ENCODE results near the gene DCAF7.

The DCAF7 gene

DNA sequence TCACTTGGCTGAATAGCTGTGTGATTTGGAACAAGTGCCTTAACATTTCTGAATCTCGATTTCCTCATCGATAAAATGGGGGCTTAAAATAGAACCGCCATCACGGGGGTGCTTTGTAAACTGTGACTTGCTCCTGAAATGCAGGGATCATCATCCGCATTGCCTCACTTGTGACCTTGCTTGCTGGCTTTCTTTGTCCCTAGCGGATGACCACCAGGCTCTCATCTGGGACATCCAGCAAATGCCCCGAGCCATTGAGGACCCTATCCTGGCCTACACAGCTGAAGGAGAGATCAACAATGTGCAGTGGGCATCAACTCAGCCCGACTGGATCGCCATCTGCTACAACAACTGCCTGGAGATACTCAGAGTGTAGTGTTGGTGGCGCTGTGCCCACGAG is 38.5 kb downstream of the DCAF7 start:
- DNase-seq (ENCODE audit: low read depth, low spot score), result no peak

DNA sequence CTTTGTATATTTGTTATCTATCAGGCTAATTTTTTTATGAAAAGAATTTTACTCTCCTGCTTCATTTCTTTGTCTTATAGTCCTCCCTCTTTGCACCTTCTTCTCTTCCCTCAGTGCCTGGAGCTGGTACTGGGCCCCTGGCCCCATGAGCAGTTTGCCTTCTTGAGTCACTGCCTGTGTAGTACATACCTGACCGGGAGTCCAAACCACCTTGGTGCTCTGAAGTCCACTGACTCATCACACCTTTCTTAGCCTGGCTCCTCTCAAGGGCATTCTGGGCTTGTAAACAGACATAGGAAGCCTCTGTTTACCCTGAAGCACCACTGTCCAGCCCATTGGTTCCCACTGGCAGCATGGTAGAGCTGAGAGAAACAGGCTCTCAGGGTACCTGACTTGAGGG is 39.4 kb downstream of the DCAF7 start:
- DNase-seq (ENCODE audit: low read depth, low spot score), result no peak

DNA sequence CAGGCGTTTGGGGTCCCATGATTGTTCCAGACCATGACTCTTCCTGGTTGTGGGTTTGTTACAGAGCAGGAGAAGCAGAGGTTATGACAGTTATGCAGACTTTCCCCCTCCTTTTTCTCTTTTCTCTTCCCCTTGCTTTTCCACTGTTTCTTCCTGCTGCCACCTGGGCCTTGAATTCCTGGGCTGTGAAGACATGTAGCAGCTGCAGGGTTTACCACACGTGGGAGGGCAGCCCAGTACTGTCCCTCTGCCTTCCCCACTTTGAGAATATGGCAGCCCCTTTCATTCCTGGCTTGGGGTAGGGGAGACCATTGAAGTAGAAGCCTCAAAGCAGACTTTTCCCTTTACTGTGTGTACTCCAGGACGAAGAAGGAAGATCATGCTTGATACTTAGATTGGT is 42.5 kb downstream of the DCAF7 start:
- no peak for DNase-seq (ENCODE audit: low read depth, low spot score)

DNA sequence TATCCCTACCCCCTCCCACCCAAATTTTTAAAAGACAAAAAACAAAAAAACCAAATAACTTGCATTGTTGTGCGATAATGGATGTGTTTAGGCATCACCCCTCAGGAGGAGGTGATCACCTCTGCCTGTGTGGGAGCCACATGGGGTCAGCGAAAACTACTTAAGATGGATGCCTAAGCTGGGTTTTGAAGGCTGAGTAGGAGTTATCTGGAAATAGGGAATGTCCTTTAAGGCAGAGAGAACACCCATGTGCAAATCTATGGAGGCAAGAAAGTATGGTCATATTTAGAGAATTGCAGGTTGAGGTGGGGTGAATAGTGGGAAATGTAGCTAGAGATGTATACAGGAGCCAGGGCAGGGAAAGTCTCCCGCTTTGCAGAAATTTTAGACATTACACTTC is 44.9 kb downstream of the DCAF7 start:
- DNase-seq (ENCODE audit: low read depth, low spot score), result no peak

DNA sequence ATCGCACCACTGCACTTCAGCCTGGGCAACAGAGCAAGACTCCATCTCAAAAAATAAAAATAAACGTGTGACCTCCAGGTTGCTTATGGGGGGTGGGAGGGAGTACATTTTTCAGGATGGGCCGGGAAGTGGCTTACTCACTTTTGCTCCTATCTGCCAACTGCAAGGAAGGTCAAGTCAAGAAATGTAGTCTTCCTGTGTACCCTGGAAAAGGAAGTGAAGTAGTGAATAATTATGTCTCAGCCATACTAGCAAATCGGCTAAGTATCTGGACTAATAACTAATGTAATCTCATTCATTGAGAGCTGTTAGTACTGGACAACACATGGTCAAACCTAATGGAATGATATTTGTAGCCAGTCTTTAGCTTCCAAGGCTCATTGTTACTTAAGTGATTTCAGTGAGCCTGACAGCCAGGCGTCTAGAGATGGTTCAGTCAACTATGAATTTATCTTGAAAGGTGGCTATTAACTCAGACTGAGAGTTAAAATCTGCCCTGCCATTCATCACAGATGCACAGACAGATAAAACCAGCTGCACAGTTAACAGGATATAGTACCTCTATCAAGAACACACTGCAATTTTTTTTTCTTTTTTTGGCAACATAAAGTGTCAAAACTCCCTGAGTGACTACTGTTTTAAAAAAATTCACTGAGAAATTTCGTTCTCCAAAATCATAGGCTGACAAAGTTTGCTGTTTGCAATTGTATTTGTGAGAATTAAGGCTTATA is 46.7 kb downstream of the DCAF7 start:
- no peak for DNase-seq (ENCODE audit: low read depth, low spot score)

DNA sequence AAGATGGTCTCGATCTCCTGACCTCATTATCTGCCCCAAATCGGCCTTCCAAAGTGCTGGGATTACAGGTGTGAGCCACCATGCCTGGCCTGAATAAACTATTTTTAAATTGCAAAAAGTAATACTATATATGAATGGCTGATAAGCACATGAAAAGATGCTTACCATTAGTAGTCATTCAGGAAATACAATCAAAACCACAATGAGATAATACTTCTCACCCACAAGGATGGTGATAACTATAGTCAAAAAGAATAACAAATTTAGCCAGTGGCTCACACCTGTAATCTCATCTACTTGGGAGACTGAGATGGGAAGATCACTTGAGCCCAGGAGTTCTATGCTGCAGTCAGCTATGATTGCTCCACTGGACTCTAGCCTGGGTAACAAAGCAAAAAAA is 48.0 kb downstream of the DCAF7 start:
- DNase-seq (ENCODE audit: low read depth, low spot score), result no peak

DNA sequence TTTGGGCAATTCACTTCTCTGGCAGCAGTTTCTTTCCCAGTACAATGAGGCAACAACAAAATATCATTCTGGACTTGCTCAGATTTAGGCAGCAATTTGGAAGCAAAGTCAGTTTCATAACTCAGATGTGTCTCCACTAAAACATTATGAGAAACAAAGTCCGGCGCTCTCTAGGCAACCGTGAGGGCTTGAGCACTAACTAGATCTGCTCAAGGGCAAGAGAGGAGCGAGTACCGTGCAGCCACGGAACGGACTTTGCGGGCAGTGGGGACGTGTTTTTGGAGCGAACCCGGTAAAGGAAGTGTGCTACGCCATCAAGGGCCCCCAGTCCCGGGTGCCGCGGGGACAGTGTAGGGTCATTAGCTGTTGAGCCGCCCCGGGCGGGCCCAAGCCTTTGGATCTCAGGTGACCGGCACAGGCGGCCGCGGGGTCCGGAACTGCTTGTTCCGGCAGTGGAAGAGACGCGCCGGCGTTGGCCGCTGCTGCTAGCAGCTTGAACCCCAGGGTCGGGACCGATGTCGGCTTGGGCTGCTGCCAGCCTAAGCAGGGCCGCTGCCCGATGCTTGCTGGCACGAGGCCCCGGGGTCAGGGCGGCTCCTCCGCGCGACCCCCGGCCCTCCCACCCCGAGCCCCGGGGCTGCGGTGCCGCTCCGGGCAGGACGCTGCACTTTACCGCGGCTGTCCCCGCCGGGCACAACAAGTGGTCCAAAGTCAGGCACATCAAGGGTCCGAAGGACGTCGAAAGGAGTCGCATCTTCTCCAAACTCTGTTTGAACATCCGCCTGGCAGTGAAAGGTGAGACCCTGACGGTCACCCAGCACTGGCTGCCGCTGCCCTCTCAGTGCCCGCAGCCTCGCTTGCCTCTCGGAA is 50.5 kb downstream of the DCAF7 start, which contains the start of gene TACO1:
TSS of gene TACO1 (plus strand) at position 327 of the 870 bp plus-strand sequence. CDS start at position 516, 189 bp downstream.
- DNase-seq (ENCODE audit: low read depth, low spot score), result peak; percentile 52

DNA sequence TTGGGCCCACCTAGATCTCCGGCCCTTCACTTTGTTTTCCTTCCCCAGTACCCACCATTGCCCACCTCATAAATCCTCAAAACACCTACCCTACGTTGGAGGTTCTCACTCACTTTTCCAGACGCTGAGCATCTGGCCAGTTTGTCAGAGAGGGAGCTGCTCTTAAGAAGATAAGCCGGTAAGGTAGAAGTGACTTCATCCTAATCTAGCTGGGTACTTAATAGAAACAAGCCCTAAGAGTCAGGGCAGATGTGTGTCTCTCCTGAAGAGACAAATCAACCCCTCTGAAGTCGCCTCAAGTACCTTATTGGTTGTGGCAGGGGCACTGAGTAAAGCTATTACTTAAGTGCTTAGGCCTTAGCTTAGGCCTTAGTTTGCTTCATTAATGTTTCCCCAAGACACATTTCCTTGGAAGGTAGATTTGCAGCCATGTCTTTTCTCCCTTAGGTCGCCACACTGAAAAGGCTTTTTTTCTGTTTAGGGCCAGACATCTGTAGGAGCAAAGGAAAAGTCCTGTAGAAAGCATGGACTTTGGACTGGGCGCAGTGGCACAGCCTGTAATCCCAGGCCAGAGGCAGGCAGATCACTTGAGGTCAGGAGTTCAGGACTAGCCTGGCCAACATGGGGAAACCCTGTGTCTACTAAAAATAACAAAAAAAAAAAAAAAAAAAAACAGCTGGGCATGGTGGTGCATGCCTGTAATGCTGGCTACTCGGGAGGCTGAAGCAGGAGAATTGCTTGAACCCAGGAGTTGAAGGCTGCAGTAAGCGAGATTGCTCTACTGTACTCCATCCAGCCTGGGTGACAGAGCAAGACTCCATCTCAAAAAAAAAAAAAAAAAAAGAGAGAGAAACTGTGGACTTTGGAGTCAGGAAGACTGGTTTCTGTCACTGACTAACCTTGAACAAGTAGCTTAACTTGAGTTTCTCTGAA is 51.4 kb downstream of the DCAF7 start:
- no peak for DNase-seq (ENCODE audit: low read depth, low spot score)

DNA sequence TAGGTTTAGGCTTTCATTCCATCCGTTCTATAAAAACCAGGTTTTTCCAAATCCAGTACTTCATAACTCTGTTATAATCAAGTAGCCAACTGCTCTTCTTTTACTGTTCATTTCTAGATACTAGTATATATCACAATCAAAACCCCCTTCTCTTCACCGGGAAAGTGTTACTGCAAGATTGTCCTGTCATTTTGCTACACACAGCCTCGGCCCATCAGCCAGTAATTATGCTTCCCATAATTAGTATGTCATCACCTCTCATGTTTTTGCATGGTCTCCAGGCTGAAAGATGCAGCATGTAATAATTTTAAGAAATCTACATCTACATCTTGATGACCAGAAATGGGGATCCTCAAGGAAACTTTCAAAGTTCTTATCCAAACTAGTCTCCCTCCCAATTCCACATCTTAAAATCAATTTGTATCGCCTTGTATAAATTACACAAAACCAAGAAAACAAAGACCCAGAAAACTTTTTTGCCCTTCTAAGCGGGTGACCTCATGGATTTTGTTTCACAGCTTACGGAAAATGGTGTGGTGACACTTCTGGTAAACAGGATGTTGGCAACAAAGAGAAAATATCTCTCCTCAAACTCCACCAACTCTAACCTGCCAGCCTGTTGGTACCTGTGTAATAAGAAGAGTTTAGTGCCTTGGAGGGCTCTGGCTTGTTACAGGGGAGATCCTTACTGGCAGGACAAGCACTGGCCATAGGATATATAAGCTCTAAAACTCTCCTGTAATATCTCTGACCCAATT is 59.7 kb downstream of the DCAF7 start:
- no peak for DNase-seq (ENCODE audit: low read depth, low spot score)

DNA sequence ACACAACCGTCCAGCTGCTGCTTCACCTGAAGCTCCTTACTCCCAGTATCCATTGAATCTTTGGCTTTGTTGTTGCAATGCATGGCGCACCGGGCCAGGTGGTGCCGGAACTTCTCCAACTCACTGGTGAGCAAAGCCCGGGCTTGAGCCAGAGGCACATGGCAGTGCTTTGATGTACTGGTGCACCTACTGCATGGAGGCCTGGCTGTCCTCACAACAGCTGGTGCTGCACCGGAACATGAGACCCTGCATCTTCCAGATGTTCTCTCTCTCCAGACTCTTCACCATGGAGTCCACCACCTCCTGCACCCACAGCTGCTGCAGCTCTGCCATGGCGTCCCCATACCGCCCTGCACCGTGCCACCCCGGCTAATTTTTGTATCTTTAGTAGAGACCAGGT is 60.6 kb downstream of the DCAF7 start:
- no peak for DNase-seq (ENCODE audit: low read depth, low spot score)

DNA sequence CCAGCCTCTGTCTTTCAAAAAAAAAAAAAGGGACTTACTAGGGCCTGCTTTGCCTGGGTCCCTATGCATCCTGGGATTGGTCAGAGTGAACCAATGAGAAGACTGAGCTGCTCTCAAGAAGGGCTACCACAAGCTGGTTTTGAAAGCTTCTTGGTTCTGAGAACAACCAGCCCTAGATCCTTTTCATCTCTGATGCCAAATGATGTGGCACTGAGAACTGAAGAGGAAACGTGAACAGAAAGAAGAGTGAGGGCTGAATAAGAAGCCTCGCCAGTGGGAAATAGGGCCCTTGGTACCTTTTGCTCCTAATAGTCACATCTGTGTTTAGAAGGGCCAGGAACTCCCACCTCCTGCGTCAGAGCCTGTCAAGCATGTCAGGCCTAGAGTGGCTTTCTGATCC is 61.1 kb downstream of the DCAF7 start:
- DNase-seq (ENCODE audit: low read depth, low spot score), result no peak

DNA sequence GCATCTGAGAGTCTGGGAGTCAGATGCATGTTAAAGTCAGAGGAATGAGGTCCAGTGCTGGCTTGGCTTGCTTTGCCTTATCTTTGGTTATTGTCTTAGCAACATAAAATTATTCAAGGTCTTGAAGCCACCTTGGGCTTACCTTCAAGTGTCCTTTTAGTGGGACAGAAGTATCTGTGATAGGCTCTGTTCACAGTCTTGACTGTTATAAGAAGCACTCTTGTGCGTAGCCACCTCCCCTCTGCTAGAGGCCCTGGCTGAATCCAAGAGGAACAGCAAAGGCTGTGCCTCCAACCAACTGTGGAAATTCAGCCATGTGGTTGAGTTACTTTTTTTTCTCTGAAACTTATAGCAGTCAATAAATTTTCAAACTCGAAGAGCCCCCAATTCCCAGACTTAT is 63.4 kb downstream of the DCAF7 start:
- no peak for DNase-seq (ENCODE audit: low read depth, low spot score)

DNA sequence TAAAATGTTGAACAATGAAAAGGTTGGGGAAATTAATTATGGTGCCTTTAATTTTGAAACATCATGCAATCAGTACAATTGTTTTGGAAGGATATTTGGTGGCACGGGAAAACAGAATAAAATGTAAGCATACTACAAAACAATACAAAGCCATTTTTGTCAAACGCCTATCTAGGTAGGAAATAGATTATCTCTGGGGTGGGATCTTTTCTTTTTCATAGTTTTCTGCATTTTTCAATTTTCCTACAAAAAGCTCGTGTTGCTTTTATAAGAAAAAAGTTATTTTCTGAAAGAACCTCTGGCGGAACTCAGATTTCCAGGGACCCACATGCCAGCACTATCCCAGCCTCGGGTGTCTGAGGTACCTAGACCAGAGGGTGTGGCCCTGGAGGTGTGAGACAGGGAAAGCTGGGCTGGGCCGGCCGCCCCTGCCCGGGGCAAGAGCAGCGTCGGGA is 71.0 kb downstream of the DCAF7 start:
- no peak for DNase-seq (ENCODE audit: low read depth, low spot score)

DNA sequence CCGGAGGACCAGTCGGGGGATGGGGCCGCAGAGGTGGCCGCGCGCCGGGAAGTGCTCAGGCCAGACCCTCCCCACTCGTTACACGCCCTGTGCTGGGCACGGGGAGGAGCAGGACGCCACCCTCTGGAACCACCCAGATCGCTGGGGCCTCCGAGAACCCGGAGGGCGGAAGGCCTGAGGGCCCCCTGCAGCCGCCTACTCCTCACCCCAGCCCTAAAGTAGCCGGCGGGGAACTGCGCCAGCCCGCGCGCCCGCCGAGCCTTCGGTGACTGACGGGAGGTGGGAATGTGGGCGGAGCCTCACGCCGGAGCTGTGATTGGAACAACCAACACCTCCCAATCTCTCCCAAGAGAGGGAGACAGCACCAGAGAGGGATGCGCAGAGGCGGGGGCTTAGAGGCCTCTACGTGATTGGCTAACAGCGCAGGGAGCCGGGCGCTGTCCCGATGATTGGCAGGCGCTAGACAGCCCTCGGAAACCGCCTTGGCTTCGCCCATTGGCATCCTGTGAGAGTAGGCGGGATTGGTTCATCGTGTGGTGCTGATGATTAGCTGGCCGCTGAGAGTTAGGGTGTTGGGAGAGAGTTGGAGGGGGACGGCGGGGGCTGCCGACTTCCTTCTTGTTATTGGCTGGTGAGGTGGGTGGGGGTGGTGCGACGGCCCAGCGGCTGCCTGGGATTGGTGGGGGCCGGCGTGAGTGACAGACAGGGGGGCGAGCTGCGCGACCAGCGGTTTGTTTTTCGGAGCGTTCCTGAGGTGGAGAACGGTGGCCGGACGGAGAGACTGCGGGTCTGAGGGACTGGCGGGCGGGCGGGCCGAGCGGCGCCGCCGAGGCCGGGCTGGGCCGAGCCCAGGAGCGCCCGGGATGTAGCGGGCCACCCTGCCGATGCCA is 71.7 kb downstream of the DCAF7 start, which contains the start of gene MAP3K3:
TSS of gene MAP3K3 (plus strand) at position 734 of the 890 bp plus-strand sequence. CDS start 343 bp downstream, outside the sequence.
- peak; percentile 100 for DNase-seq (ENCODE audit: low read depth, low spot score)

DNA sequence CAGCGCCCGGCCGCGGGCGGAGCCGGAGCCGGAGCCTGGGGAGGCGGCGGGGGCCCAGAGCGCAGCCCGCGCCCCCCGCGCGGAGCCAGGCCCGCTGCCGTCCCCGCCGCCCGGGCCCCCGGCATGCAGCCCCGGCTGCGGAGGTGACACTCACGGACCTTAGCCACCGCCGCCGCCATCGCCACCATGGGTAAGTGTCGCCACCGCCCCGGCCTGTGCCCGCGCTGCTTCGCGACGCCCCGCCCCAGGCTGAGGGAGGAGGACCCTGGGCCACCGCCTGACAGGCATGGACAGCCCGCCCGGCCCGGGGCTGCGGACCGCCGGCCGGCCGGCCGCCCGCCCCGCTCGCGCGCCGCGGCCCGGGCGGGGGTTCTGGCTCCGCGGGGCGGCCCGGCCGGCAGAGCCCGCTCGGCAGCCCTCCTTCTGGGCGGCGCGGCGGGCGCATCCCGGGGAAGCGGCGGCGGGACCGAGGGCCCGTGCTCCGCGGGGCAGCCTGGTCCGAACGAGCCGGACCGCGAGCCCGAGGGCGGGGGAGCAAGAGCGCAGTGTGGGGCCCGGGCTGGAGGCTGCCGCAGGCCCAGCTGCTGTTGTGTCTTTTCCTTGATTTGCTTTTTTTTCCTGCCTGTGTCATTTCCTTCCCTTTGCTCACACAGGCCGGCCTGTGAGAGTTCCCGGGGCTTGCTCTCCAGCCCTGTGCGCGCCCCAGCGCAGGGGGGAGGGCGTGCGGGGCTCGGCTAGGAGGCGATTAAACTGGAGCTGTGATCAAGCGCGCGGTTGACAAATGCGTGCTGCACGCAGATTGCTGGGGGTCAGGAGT is 72.5 kb downstream of the DCAF7 start:
- no peak for DNase-seq (ENCODE audit: low read depth, low spot score)

DNA sequence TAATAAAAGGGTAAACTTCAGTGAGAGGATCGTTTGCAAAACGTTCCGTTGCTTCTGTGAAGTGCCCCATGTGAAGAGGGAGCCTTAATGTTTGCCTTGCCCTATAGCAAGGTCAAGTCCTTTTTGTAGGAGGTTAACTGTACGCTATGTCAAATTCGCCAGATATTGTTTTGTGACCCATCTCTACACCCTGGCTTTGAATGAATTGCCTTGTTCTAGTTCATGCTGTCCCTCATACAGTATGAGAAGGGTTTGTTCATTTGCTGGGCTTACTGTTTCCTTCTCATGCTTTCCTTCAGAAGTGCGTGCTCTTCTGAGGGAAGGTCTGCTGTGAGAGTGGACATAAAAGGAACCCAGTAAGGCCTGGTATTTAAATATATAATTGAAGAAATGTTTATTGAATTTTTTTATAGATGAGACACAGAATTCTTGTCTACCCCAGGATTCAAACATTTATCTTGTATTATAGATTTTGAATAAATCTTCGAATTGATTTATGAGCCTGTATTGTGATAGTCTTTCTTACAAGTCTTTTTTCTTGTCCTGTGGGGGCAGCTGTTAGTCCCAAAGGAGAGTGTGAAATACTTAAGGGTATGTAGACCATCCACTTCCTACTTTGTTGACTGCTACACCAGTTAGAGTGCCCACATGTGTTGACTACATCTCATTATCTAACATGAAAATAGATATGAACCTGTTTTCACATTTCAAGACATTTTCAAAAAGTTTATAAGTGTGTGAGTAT is 73.7 kb downstream of the DCAF7 start:
- DNase-seq (ENCODE audit: low read depth, low spot score), result no peak

DNA sequence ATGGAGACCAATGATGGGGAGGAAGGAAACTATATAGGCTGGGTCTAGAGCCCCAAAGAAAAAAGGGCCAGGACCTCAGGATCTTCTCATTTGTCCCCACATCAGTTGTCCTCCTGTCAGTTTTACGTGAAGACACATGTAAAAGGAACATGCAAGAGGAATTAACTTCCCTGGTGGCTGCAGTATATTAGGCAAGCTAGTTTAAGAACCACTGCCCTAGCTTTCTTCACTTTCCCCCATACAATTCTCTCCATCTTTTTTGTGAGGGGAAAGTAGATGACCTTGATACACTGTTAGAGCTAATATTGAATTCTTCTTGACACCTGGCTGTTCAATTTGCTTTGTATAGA is 74.2 kb downstream of the DCAF7 start:
- no peak for DNase-seq (ENCODE audit: low read depth, low spot score)

DNA sequence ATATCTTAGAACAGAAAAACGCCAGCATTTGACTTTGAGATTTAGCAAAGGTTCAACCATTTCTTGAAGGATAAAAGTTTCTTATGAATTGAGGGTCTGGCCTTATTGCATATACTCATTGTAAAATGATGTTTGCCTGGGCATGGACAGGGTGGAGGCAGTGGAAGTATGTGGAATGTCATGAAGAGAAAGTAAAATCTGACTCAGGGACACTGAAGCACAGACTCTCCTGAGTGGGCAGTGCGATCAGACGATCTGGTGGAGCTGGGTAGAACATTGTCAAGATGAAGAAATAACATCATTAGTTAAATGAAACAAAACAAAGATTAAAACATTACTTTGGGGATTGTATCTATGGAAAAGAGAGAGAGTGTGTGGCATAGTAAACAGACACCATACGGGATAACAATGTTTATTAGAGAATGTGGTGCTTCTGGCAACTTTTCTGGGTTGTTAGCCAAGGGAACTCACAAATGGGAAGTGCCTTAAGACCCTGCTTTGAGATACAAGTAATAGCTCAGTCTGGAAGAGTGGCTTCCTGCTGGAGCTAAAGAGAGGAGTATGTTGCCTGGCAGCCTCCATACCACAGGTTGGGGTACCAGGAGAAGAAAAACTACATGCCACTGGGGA is 76.4 kb downstream of the DCAF7 start:
- DNase-seq (ENCODE audit: low read depth, low spot score), result no peak

Measured in smooth muscle cell of the brain vasculature (primary cell).